Right renal pelvis (tissue), 4 donors: Measurements from ENCODE around the gene CCDC24. TPM values are rescaled to one million over a fixed set of nuclear protein-coding genes. Genes with fewer than 3 reads are reported as not detected.

Experiments
- DNase-seq, 4 donors: peaks; one replicate each; pipeline ENCODE4 v3.0.0-alpha.2; 2013; ENCODE audit warnings: low read depth in 4 of 4, low spot score in 3 of 4, missing footprints in 1 of 4
- polyA plus RNA-seq, 4 donors: library from polyadenylated mRNA; unstranded; fragments of 120-200 nt; gene quantifications; one replicate each; pipeline ENCODE4 v1.2.1, GENCODE V29; 2013; ENCODE audit not compliant: insufficient read length in 4 of 4

Gene CCDC24
- polyA plus RNA-seq, 4 donors = 16.3 to 22.6 (median 20.5) TPM

- no peak for DNase-seq
Measured at GRCh38 chr1:43962324-43962723, 29.1 kb upstream of the CCDC24 start.

GRCh38 chr1:43963006-43963405 lies 28.4 kb upstream of the CCDC24 start:
- DNase-seq = no peak

GRCh38 chr1:43963890-43964289 lies 27.5 kb upstream of the CCDC24 start:
- no peak for DNase-seq

GRCh38 chr1:43965316-43965715 lies 26.1 kb upstream of the CCDC24 start:
- no peak for DNase-seq

GRCh38 chr1:43968348-43968948 lies 23.0 kb upstream of the CCDC24 start:
- DNase-seq = no peak

- no peak for DNase-seq
Measured at GRCh38 chr1:43969416-43969745, 22.0 kb upstream of the CCDC24 start.

GRCh38 chr1:43969746-43970466 lies 21.5 kb upstream of the CCDC24 start, which contains the start of gene DPH2:
Gene DPH2, plus strand, starts transcription at chr1:43970010. Its CDS starts 166 bp downstream, at chr1:43970176.
- peak; percentile 86 to 93 (median 91) for DNase-seq

GRCh38 chr1:43970502-43970901 lies 20.9 kb upstream of the CCDC24 start:
- no peak for DNase-seq

GRCh38 chr1:43970911-43971310 lies 20.5 kb upstream of the CCDC24 start:
- no peak for DNase-seq

GRCh38 chr1:43971336-43971980 lies 19.9 kb upstream of the CCDC24 start:
- no peak for DNase-seq

GRCh38 chr1:43973981-43974442 lies 17.4 kb upstream of the CCDC24 start:
- DNase-seq = no peak

GRCh38 chr1:43974443-43975248 lies 16.8 kb upstream of the CCDC24 start, which contains the start of gene ATP6V0B:
Gene ATP6V0B, plus strand, starts transcription at chr1:43974960. Its CDS starts 81 bp downstream, at chr1:43975041.
- peak; percentile 84 to 91 (median 86) for DNase-seq

- DNase-seq = no peak
Measured at GRCh38 chr1:43975249-43975961, 16.0 kb upstream of the CCDC24 start.

GRCh38 chr1:43976045-43976444 lies 15.4 kb upstream of the CCDC24 start:
- no peak for DNase-seq

- no peak for DNase-seq
Measured at GRCh38 chr1:43976890-43977289, 14.5 kb upstream of the CCDC24 start.

GRCh38 chr1:43977376-43978263 lies 13.8 kb upstream of the CCDC24 start:
- DNase-seq = no peak

GRCh38 chr1:43978264-43978550 lies 13.2 kb upstream of the CCDC24 start:
- DNase-seq = no peak

GRCh38 chr1:43978551-43979260 lies 12.7 kb upstream of the CCDC24 start, which contains the start of gene B4GALT2:
Gene B4GALT2, plus strand, starts transcription at chr1:43979210. Its CDS starts 1,951 bp downstream, at chr1:43981161.
- DNase-seq = no peak

- DNase-seq = no peak
Measured at GRCh38 chr1:43979261-43979527, 12.2 kb upstream of the CCDC24 start.
